Natural killer cell (primary cell): ENCODE results near the gene CXCR3. TPM values are rescaled to one million over a fixed set of nuclear protein-coding genes. Genes with fewer than 3 reads are reported as not detected.

Experiments
- ATAC-seq, 3 donors: fragments of 150-1000 bp in 2 of 3; fragments of 200-7000 bp in 1 of 3; cut with Tn5 transposase; 1 replicate in 1 of 3; 2 replicates in 2 of 3; pipeline ENCODE4 v1.10.0; 2021; ENCODE audit warnings: mild to moderate bottlenecking in 2 of 3, moderate library complexity in 2 of 3
- DNase-seq, 2 donors: peaks; one replicate each; pipeline versions ENCODE4 v3.0.0 to v3.0.0-alpha.2; 2013 to 2021; ENCODE audit warnings: mixed read lengths in 1 of 2
- H3K27ac ChIP-seq: one replicate; pipeline ENCODE4 v1.5.1; 2013; ENCODE audit warnings: mild to moderate bottlenecking, low read length
- H3K27me3 ChIP-seq: one replicate; pipeline ENCODE4 v1.6.1; 2013; ENCODE audit warnings: low read length; ENCODE audit not compliant: control insufficient read depth, insufficient read depth
- H3K36me3 ChIP-seq: one replicate; pipeline ENCODE4 v1.6.1; 2013; ENCODE audit warnings: low read length; ENCODE audit not compliant: control insufficient read depth, insufficient read depth
- H3K4me1 ChIP-seq: one replicate; pipeline ENCODE4 v1.6.1; 2013; ENCODE audit warnings: low read length; ENCODE audit not compliant: control insufficient read depth, insufficient read depth
- H3K4me3 ChIP-seq: one replicate; pipeline ENCODE4 v1.5.1; 2013; ENCODE audit warnings: low read length
- H3K9me3 ChIP-seq: one replicate; pipeline ENCODE4 v1.6.1; 2013; ENCODE audit warnings: low read length; ENCODE audit not compliant: control insufficient read depth, insufficient read depth
- H3K27ac Mint-ChIP-seq, 2 donors: one replicate each; pipeline ENCODE4 v1.8.0; 2022; ENCODE audit warnings: mild to moderate bottlenecking in 2 of 2, mixed read lengths in 2 of 2, moderate library complexity in 1 of 2
- H3K27me3 Mint-ChIP-seq, 2 donors: one replicate each; pipeline ENCODE4 v1.8.0; 2022; ENCODE audit warnings: low read depth in 2 of 2, mixed read lengths in 2 of 2
- H3K36me3 Mint-ChIP-seq: one replicate; pipeline ENCODE4 v1.8.0; 2022; ENCODE audit warnings: mixed read lengths
- H3K4me1 Mint-ChIP-seq, 2 donors: one replicate each; pipeline ENCODE4 v1.8.0; 2022; ENCODE audit warnings: mixed read lengths in 2 of 2
- H3K4me3 Mint-ChIP-seq: one replicate; pipeline ENCODE4 v1.8.0; 2022; ENCODE audit warnings: mild to moderate bottlenecking, moderate library complexity, mixed read lengths
- H3K9me3 Mint-ChIP-seq, 2 donors: one replicate each; pipeline ENCODE4 v1.8.0; 2022; ENCODE audit warnings: mixed read lengths in 2 of 2
- CTCF ChIP-seq: fragments of 200-600 bp; IDR thresholded peaks from one replicate; pipeline ENCODE4 v1.8.0; 2022; ENCODE audit warnings: antibody characterized with exemption
- WGBS: methylation state at CpG from one replicate; pipeline ENCODE4 v1.1.7; 2013; ENCODE audit warnings: missing lambda C conversion rate; ENCODE audit not compliant: insufficient coverage; 5-methylcytosine and 5-hydroxymethylcytosine counted together
- intact Hi-C: fragments of 100-400 bp; cut with micrococcal nuclease; formaldehyde crosslinking; loops from one replicate; pipeline ENCODE4 v1.14.2; 2022
- total RNA-seq, 4 donors: library from RNA; stranded (reverse); fragments of 120-200 nt in 1 of 4; gene quantifications; one replicate each; pipeline versions ENCODE4 v1.2.3 to v1.2.4, GENCODE V29; 2013 to 2022

Gene CXCR3
- total RNA-seq, 3 donors from 2014 or later (not counting 1 experiment from before 2014, with no cell fraction given) = 8.7 to 15.9 (median 13.7) TPM

- Mint-ChIP-seq H3K27ac (peak overlapping the region; percentile 91 to 93), H3K27me3 (no peaks in the 10 kb centered on the region), H3K4me3 (no peak overlapping the region), H3K4me1 (peaks cover 77 to 85% of the 10 kb centered on the region in 2 donors), H3K9me3 (no peaks in the 10 kb centered on the region), H3K36me3 (no peaks in the 10 kb centered on the region)
- no peak for ATAC-seq
- Histone ChIP-seq H3K27me3 (no peaks in the 10 kb centered on the region), H3K4me1 (peaks cover 97% of the 10 kb centered on the region), H3K27ac (peak overlapping the region; percentile 86), H3K36me3 (peaks cover 13% of the 10 kb centered on the region), H3K4me3 (no peak overlapping the region), H3K9me3 (no peaks in the 10 kb centered on the region)
- intact Hi-C loops = loop anchor here (2.0 to 5.0 kb wide), 2 partner anchors 87 to 482 kb away; partner anchors contain the start of gene OGT
- no peak for TF ChIP-seq CTCF
- peak in 1 of 2 donors; percentile 6 for DNase-seq
- no CpG with 5 or more reads among the region's 1 CpG for WGBS
Measured at GRCh38 chrX:71619986-71620385, 1.7 kb upstream of the CXCR3 start.

- peak overlapping the region; percentile 86 for H3K27ac ChIP-seq
- Mint-ChIP-seq H3K4me1 (peaks cover 79 to 81% of the 10 kb centered on the region in 2 donors), H3K4me3 (peak overlapping the region; percentile 90), H3K36me3 (no peaks in the 10 kb centered on the region), H3K27me3 (no peaks in the 10 kb centered on the region), H3K9me3 (no peaks in the 10 kb centered on the region), H3K27ac (peak overlapping the region; percentile 91 to 93)
- 21% methylated on average over 3 of the region's 8 CpGs for WGBS
- peaks cover 13% of the 10 kb centered on the region for H3K36me3 ChIP-seq
- no peaks in the 10 kb centered on the region for H3K27me3 ChIP-seq
- no peak for TF ChIP-seq CTCF
- peak; percentile 32 to 55 (median 33) for ATAC-seq
- no peaks in the 10 kb centered on the region for H3K9me3 ChIP-seq
- H3K4me3 ChIP-seq = no peak overlapping the region
- intact Hi-C loops = loop anchor here (2.0 kb wide), 1 partner anchor 86 kb away; the partner anchor contains the start of gene OGT
- peak; percentile 29 to 82 for DNase-seq
- peaks cover 97% of the 10 kb centered on the region for H3K4me1 ChIP-seq
Measured at GRCh38 chrX:71619193-71619592, 882 bp upstream of the CXCR3 start.

GRCh38 chrX:71618787-71619186, 476 bp upstream of the CXCR3 start:
- Histone ChIP-seq H3K27ac (peak overlapping the region; percentile 86), H3K27me3 (no peaks in the 10 kb centered on the region), H3K4me3 (peak overlapping the region; percentile 53), H3K36me3 (peaks cover 13% of the 10 kb centered on the region), H3K4me1 (peaks cover 93% of the 10 kb centered on the region), H3K9me3 (no peaks in the 10 kb centered on the region)
- 41% methylated on average over 2 of the region's 3 CpGs for WGBS
- peaks cover 76 to 77% of the 10 kb centered on the region in 2 donors for H3K4me1 Mint-ChIP-seq
- peak overlapping the region; percentile 90 for H3K4me3 Mint-ChIP-seq
- H3K9me3 Mint-ChIP-seq = no peaks in the 10 kb centered on the region
- DNase-seq (no peak), ATAC-seq (no peak)
- H3K27ac Mint-ChIP-seq = peak overlapping the region; percentile 91 to 93
- intact Hi-C loops = loop anchor here (2.0 kb wide), 1 partner anchor 86 kb away; the partner anchor contains the start of gene OGT
- TF ChIP-seq CTCF = no peak
- H3K36me3 Mint-ChIP-seq = no peaks in the 10 kb centered on the region
- no peaks in the 10 kb centered on the region for H3K27me3 Mint-ChIP-seq

GRCh38 chrX:71617742-71618141, 569 bp downstream of the CXCR3 start:
- H3K27ac Mint-ChIP-seq = peak overlapping the region; percentile 91 to 93
- peak overlapping the region; percentile 53 for H3K4me3 ChIP-seq
- H3K36me3 ChIP-seq = peaks cover 20% of the 10 kb centered on the region
- H3K27me3 ChIP-seq = no peaks in the 10 kb centered on the region
- H3K36me3 Mint-ChIP-seq = no peaks in the 10 kb centered on the region
- no peak for TF ChIP-seq CTCF
- H3K4me1 Mint-ChIP-seq = peaks cover 65 to 67% of the 10 kb centered on the region in 2 donors
- H3K9me3 ChIP-seq = no peaks in the 10 kb centered on the region
- H3K27ac ChIP-seq = peak overlapping the region; percentile 86
- H3K4me1 ChIP-seq = peaks cover 82% of the 10 kb centered on the region
- no peak for ATAC-seq
- H3K4me3 Mint-ChIP-seq = peak overlapping the region; percentile 90
- intact Hi-C loops = loop anchor here (2.0 kb wide), 1 partner anchor 85 kb away; the partner anchor contains the start of gene OGT
- 18% methylated on average over 7 of the region's 8 CpGs for WGBS
- H3K9me3 Mint-ChIP-seq = no peaks in the 10 kb centered on the region
- no peaks in the 10 kb centered on the region for H3K27me3 Mint-ChIP-seq
- DNase-seq = peak in 1 of 2 donors; percentile 28
